IMR-90 (cell line): ENCODE results near the gene NAV1. TPM values are rescaled to one million over a fixed set of nuclear protein-coding genes. Genes with fewer than 3 reads are reported as not detected.

Experiments
- ATAC-seq: fragments of 200-7000 bp; cut with Tn5 transposase; 2 replicates; pipeline ENCODE4 v1.9.1; 2020; ENCODE audit warnings: low read depth, mild to moderate bottlenecking, moderate library complexity
- BruUV-seq: library from RNA; stranded (reverse); fragments of 400-500 nt; replicated peaks from 2 replicates; lab custom pipeline; 2021; lab: Mats Ljungman, UMichigan
- CTCF ChIA-PET: fragments of 300-600 bp; formaldehyde crosslinking; extraction: SDS; loops from one replicate; lab custom pipeline; 2021; ENCODE audit warnings: antibody characterized with exemption; lab: Yijun Ruan, JAX
- POLR2A ChIA-PET: fragments of 300-600 bp; sonication (Branson Sonifier 250); formaldehyde crosslinking; loops from one replicate; lab custom pipeline; 2022; ENCODE audit warnings: antibody characterized with exemption; ENCODE audit not compliant: unreplicated experiment; lab: Charles Lee
- DNase-seq: peaks from one replicate; pipeline ENCODE4 v3.0.0; 2013
- H2AFZ ChIP-seq: replicated peaks from 2 replicates; pipeline ENCODE3; 2013; ENCODE audit warnings: low read length, mild to moderate bottlenecking; ENCODE audit not compliant: poor library complexity
- H2AK5ac ChIP-seq: 2 replicates; pipeline ENCODE4 v1.6.1; 2013; ENCODE audit warnings: low read depth, low read length, inconsistent platforms
- H2AK9ac ChIP-seq: replicated peaks from 2 replicates; pipeline ENCODE3; 2013; ENCODE audit warnings: mild to moderate bottlenecking, low read depth, low read length, moderate library complexity; ENCODE audit not compliant: poor library complexity
- H2BK120ac ChIP-seq: 2 replicates; pipeline ENCODE4 v1.6.1; 2013; ENCODE audit warnings: low read depth, low read length, inconsistent platforms
- H2BK15ac ChIP-seq: 3 replicates; pipeline ENCODE4 v1.6.1; 2013; ENCODE audit warnings: low read depth, low read length, inconsistent platforms
- H2BK20ac ChIP-seq: 2 replicates; pipeline ENCODE4 v1.6.1; 2013; ENCODE audit warnings: low read depth, mild to moderate bottlenecking, inconsistent platforms, low read length, moderate library complexity
- H2BK5ac ChIP-seq: 2 replicates; pipeline ENCODE4 v1.6.1; 2013; ENCODE audit warnings: mild to moderate bottlenecking, low read depth, low read length, inconsistent platforms; ENCODE audit not compliant: poor library complexity, severe bottlenecking
- H3K14ac ChIP-seq: replicated peaks from 2 replicates; pipeline ENCODE4 v1.6.1; 2013; ENCODE audit warnings: low read depth, low read length, inconsistent platforms
- H3K18ac ChIP-seq: 2 replicates; pipeline ENCODE4 v1.6.1; 2013; ENCODE audit warnings: low read depth, low read length, control low read depth
- H3K23ac ChIP-seq: 2 replicates; pipeline ENCODE4 v1.6.1; 2013; ENCODE audit warnings: low read depth, low read length, inconsistent platforms
- H3K27ac ChIP-seq: 2 replicates; pipeline ENCODE4 v1.5.1; 2013; ENCODE audit warnings: mild to moderate bottlenecking, control low read depth, low read length; ENCODE audit not compliant: insufficient read depth
- H3K27me3 ChIP-seq: 2 replicates; pipeline ENCODE4 v1.6.1; 2013; ENCODE audit warnings: low read length; ENCODE audit not compliant: control insufficient read depth, insufficient read depth
- H3K36me3 ChIP-seq: 2 replicates; pipeline ENCODE4 v1.6.1; 2013; ENCODE audit warnings: low read length, mixed read lengths; ENCODE audit not compliant: control insufficient read depth, insufficient read depth
- H3K4ac ChIP-seq: 2 replicates; pipeline ENCODE4 v1.6.1; 2013; ENCODE audit warnings: low read depth, low read length, inconsistent platforms
- H3K4me1 ChIP-seq: 2 replicates; pipeline ENCODE4 v1.6.1; 2013; ENCODE audit warnings: low read length, mixed read lengths; ENCODE audit not compliant: control insufficient read depth, insufficient read depth
- H3K4me2 ChIP-seq: 2 replicates; pipeline ENCODE4 v1.6.1; 2013; ENCODE audit warnings: low read depth, mild to moderate bottlenecking, control low read depth, low read length, moderate library complexity
- H3K4me3 ChIP-seq: 2 replicates; pipeline ENCODE4 v1.5.1; 2013; ENCODE audit warnings: low read depth, mild to moderate bottlenecking, control low read depth, low read length, moderate library complexity; ENCODE audit not compliant: insufficient read depth
- H3K56ac ChIP-seq: 2 replicates; pipeline ENCODE4 v1.6.1; 2013; ENCODE audit warnings: low read length, inconsistent platforms; ENCODE audit not compliant: insufficient read depth; ENCODE audit errors: extremely low read depth
- H3K79me1 ChIP-seq, 2 experiments: 2 replicates each; pipeline ENCODE4 v1.6.1; 2013; ENCODE audit warnings: low read length in 2 of 2, inconsistent platforms in 1 of 2, low read depth in 1 of 2
- H3K9ac ChIP-seq: 2 replicates; pipeline ENCODE4 v1.6.1; 2013; ENCODE audit warnings: low read depth, low read length, control low read depth
- H3K9me1 ChIP-seq: 2 replicates; pipeline ENCODE4 v1.6.1; 2013; ENCODE audit warnings: low read length, inconsistent platforms; ENCODE audit not compliant: insufficient read depth
- H3K9me3 ChIP-seq: 2 replicates; pipeline ENCODE4 v1.6.1; 2013; ENCODE audit warnings: low read length; ENCODE audit not compliant: control insufficient read depth, insufficient read depth
- H4K20me1 ChIP-seq: 2 replicates; pipeline ENCODE4 v1.6.1; 2013; ENCODE audit warnings: low read length, inconsistent platforms; ENCODE audit not compliant: insufficient read depth
- H4K5ac ChIP-seq: 2 replicates; pipeline ENCODE4 v1.6.1; 2013; ENCODE audit warnings: mild to moderate bottlenecking, low read depth, low read length, control low read depth
- H4K8ac ChIP-seq, 2 experiments: 2 replicates each; pipeline ENCODE4 v1.6.1; 2013; ENCODE audit warnings: low read depth in 2 of 2, low read length in 2 of 2, control low read depth in 1 of 2, inconsistent platforms in 1 of 2
- H4K91ac ChIP-seq: 2 replicates; pipeline ENCODE4 v1.6.1; 2013; ENCODE audit warnings: low read depth, low read length, inconsistent platforms; ENCODE audit not compliant: insufficient read depth
- BHLHE40 ChIP-seq: fragments of 150-350 bp; IDR thresholded peaks from 2 replicates; pipeline ENCODE4 v1.6.1; 2016; ENCODE audit warnings: mild to moderate bottlenecking, low read depth, low read length
- CEBPB ChIP-seq: IDR thresholded peaks from 2 replicates; pipeline ENCODE4 v1.6.1; 2012; ENCODE audit warnings: low read depth, low read length, improper control_type of control experiment
- CHD1 ChIP-seq: IDR thresholded peaks from 2 replicates; pipeline ENCODE4 v1.6.1; 2012; ENCODE audit warnings: low read depth, low read length, improper control_type of control experiment
- FOS ChIP-seq: fragments of 150-350 bp; IDR thresholded peaks from 2 replicates; pipeline ENCODE4 v1.6.1; 2016; ENCODE audit warnings: low read depth, low read length
- MAFK ChIP-seq: IDR thresholded peaks from 2 replicates; pipeline ENCODE4 v1.6.1; 2012; ENCODE audit warnings: low read depth, low read length, improper control_type of control experiment
- MAZ ChIP-seq: IDR thresholded peaks from 2 replicates; pipeline ENCODE4 v1.6.1; 2012; ENCODE audit warnings: low read depth, mild to moderate bottlenecking, low read length, improper control_type of control experiment, moderate library complexity, borderline replicate concordance
- MXI1 ChIP-seq: IDR thresholded peaks from 2 replicates; pipeline ENCODE4 v1.6.1; 2012; ENCODE audit warnings: low read depth, mild to moderate bottlenecking, low read length, moderate library complexity, borderline replicate concordance
- NFE2L2 ChIP-seq: fragments of 150-350 bp; IDR thresholded peaks from 2 replicates; pipeline ENCODE4 v1.6.1; 2016; ENCODE audit warnings: low read depth, mild to moderate bottlenecking, low read length
- POLR2A ChIP-seq: IDR thresholded peaks from 2 replicates; pipeline ENCODE4 v1.6.1; 2012; ENCODE audit warnings: mild to moderate bottlenecking, low read depth, low read length
- RAD21 ChIP-seq: IDR thresholded peaks from 2 replicates; pipeline ENCODE4 v1.6.1; 2012; ENCODE audit warnings: low read length, improper control_type of control experiment
- RFX5 ChIP-seq: IDR thresholded peaks from 2 replicates; pipeline ENCODE4 v1.8.0; 2012; ENCODE audit warnings: low read depth, mild to moderate bottlenecking, low read length, moderate library complexity
- SMC3 ChIP-seq: fragments of 150-350 bp; IDR thresholded peaks from 2 replicates; pipeline ENCODE4 v1.6.1; 2016; ENCODE audit warnings: low read depth, mild to moderate bottlenecking, antibody characterized with exemption, low read length, moderate library complexity
- WGBS, 2 experiments: methylation state at CpG; one replicate each; pipeline versions ENCODE4 v1.1.5 to v1.1.7; 2013; ENCODE audit warnings: missing lambda C conversion rate in 2 of 2; ENCODE audit not compliant: insufficient read length in 1 of 2; ENCODE audit errors: extremely low coverage in 2 of 2; 5-methylcytosine and 5-hydroxymethylcytosine counted together
- dilution Hi-C: fragments of 300-500 bp; cut with HindIII; formaldehyde crosslinking; loops from one replicate; pipeline ENCODE4 v1.14.3; 2018; ENCODE audit warnings: low sequenced_read_pairs; ENCODE audit not compliant: unreplicated experiment
- in situ Hi-C: fragments of 300-500 bp; cut with MboI; formaldehyde crosslinking; loops from 3 replicates; pipeline ENCODE4 v1.14.3; 2019; ENCODE audit warnings: low sequenced_read_pairs, inconsistent platforms, mixed read lengths
- intact Hi-C: fragments of 100-400 bp; cut with micrococcal nuclease; formaldehyde crosslinking; loops from 2 replicates; pipeline ENCODE4 v1.10.0; 2022
- polyA plus RNA-seq, 3 experiments: library from polyadenylated mRNA; depleted of rRNA; stranded (reverse); fragments of >200 nt; gene quantifications; 2 replicates each; pipeline ENCODE4 v1.2.3, GENCODE V29; 2012; ENCODE audit warnings: low replicate concordance in 1 of 3
- total RNA-seq: library from RNA; depleted of rRNA; stranded (reverse); fragments of >200 nt; gene quantifications from 2 replicates; pipeline ENCODE4 v1.2.3, GENCODE V29; 2012
- TF ChIP-seq, protein P1 (sequence below): conservative IDR thresholded peaks from 2 replicates; pipeline ENCODE4 v1.5.1; 2012; ENCODE audit warnings: mild to moderate bottlenecking, low read depth, low read length, improper control_type of control experiment
- TF ChIP-seq, protein P2 (sequence below): fragments of 150-350 bp; IDR thresholded peaks from 2 replicates; pipeline ENCODE4 v1.6.1; 2017; ENCODE audit warnings: mild to moderate bottlenecking, antibody characterized with exemption, low read length, low read depth

Gene NAV1
- total and polyA plus RNA-seq, 2 of the 4 experiments (the other 2 are of a cell fraction): 14.0 to 23.1 TPM

DNA sequence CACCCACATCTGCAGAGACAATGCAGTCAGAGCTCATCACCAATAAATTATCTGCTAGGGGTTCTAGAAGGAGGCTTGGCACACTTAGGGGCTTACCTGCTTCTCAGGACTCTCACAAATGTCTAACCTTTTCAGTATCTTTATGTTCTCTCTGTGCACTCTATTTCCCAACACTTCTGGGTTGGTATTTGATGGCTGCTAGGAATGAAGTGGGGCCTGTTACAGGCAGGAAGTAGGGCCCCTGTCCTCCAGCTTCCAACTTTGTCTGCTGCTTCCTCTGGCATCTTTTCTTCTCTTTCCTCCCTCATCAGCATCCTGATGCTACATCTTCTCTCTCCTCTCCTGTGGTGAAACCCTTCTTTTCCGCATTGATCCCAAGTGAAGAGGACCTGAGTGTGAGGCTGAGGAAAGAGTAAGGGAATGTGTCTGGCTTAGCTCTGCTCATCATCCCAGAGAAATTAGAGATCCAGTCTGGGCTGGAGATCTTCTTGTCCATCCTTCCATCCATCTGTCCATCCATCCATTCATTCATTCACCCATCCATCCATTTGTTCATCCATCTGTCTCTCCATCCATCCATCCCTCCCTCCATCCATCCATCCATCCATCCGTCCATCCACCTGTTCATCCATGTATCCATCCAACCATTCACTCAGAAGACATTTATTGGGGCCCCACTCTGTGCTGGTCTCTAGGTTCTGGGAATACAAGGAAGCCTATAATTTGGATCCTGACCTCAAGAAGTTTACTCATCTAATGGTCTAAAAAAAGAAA lies 29.1 kb upstream of the NAV1 start:
- H3K4me3 ChIP-seq: no peak overlapping the region
- H2AFZ ChIP-seq: peak overlapping the region; percentile 26
- no TSS peak for BruUV-seq
- no peak overlapping the region for H2AK9ac ChIP-seq
- ChIA-PET POLR2A (interaction anchor here (2.3 kb wide), 1 partner anchor 41 kb away, joined by 7 read pairs; the partner anchor contains the start of gene PHLDA3), CTCF (no interaction called here)
- no peak overlapping the region for H3K27ac ChIP-seq
- peak overlapping the region; percentile 40 for H3K23ac ChIP-seq
- H3K4me2 ChIP-seq: no peak overlapping the region
- no peaks in the 10 kb centered on the region for H3K9me3 ChIP-seq
- H3K79me1 ChIP-seq: peaks cover 7 to 24% of the 10 kb centered on the region in 2 experiments; a peak in 2 of 4 replicates
- H3K27me3 ChIP-seq: no peaks in the 10 kb centered on the region
- H2BK15ac ChIP-seq: peak overlapping the region; percentile 23
- intact Hi-C loops (loop anchor here (5.0 kb wide), 1 partner anchor 42 kb away; the partner anchor contains the start of gene PHLDA3), dilution Hi-C loops (no loop called here), in situ Hi-C loops (loop anchor here (10.0 kb wide), 1 partner anchor 65 kb away; no protein-coding TSS in a partner anchor)
- H3K9me1 ChIP-seq: peaks cover 19% of the 10 kb centered on the region
- H3K36me3 ChIP-seq: peaks cover 2% of the 10 kb centered on the region; the same call in 1 of the 2 replicates
- no CpG with 5 or more reads among the region's 2 CpGs for WGBS, 2 experiments
- H4K91ac ChIP-seq: peak overlapping the region; percentile 31; the same call in 1 of the 2 replicates
- peak overlapping the region in 1 of 2 experiments; percentile 53; a peak in 2 of 4 replicates for H4K8ac ChIP-seq
- H2BK5ac ChIP-seq: peak overlapping the region; percentile 94
- peak overlapping the region; percentile 82 for H3K14ac ChIP-seq
- peak overlapping the region; percentile 43; the same call in 1 of the 2 replicates for H4K5ac ChIP-seq
- peak overlapping the region; percentile 83 for H2AK5ac ChIP-seq
- H3K4ac ChIP-seq: peak overlapping the region; percentile 74
- ATAC-seq (no peak), DNase-seq (no peak)
- H2BK20ac ChIP-seq: peak overlapping the region; percentile 87
- peaks cover 28% of the 10 kb centered on the region for H3K4me1 ChIP-seq
- H4K20me1 ChIP-seq: peaks cover 14% of the 10 kb centered on the region
- H3K56ac ChIP-seq: no peak overlapping the region
- peak overlapping the region; percentile 50 for H3K18ac ChIP-seq
- no peak overlapping the region for H3K9ac ChIP-seq
- H2BK120ac ChIP-seq: peak overlapping the region; percentile 68
- TF ChIP-seq BHLHE40 (no peak), MAFK (no peak), NFE2L2 (no peak), FOS (no peak), SMC3 (no peak), POLR2A (no peak), CEBPB (no peak), CHD1 (no peak), RAD21 (no peak), MAZ (no peak), RFX5 (no peak), MXI1 (no peak)
- TF ChIP-seq, protein P1, sequence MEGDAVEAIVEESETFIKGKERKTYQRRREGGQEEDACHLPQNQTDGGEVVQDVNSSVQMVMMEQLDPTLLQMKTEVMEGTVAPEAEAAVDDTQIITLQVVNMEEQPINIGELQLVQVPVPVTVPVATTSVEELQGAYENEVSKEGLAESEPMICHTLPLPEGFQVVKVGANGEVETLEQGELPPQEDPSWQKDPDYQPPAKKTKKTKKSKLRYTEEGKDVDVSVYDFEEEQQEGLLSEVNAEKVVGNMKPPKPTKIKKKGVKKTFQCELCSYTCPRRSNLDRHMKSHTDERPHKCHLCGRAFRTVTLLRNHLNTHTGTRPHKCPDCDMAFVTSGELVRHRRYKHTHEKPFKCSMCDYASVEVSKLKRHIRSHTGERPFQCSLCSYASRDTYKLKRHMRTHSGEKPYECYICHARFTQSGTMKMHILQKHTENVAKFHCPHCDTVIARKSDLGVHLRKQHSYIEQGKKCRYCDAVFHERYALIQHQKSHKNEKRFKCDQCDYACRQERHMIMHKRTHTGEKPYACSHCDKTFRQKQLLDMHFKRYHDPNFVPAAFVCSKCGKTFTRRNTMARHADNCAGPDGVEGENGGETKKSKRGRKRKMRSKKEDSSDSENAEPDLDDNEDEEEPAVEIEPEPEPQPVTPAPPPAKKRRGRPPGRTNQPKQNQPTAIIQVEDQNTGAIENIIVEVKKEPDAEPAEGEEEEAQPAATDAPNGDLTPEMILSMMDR: no peak
- TF ChIP-seq, protein P2, sequence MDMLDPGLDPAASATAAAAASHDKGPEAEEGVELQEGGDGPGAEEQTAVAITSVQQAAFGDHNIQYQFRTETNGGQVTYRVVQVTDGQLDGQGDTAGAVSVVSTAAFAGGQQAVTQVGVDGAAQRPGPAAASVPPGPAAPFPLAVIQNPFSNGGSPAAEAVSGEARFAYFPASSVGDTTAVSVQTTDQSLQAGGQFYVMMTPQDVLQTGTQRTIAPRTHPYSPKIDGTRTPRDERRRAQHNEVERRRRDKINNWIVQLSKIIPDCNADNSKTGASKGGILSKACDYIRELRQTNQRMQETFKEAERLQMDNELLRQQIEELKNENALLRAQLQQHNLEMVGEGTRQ: no peak
